Measurements from ENCODE around the gene RASSF3.
"Not testable (repeated sequence)": the region's sequence is repeated elsewhere in the genome, so short reads cannot be mapped to it uniquely, and the experiment has no call there.

RASSF3 gene

DNA sequence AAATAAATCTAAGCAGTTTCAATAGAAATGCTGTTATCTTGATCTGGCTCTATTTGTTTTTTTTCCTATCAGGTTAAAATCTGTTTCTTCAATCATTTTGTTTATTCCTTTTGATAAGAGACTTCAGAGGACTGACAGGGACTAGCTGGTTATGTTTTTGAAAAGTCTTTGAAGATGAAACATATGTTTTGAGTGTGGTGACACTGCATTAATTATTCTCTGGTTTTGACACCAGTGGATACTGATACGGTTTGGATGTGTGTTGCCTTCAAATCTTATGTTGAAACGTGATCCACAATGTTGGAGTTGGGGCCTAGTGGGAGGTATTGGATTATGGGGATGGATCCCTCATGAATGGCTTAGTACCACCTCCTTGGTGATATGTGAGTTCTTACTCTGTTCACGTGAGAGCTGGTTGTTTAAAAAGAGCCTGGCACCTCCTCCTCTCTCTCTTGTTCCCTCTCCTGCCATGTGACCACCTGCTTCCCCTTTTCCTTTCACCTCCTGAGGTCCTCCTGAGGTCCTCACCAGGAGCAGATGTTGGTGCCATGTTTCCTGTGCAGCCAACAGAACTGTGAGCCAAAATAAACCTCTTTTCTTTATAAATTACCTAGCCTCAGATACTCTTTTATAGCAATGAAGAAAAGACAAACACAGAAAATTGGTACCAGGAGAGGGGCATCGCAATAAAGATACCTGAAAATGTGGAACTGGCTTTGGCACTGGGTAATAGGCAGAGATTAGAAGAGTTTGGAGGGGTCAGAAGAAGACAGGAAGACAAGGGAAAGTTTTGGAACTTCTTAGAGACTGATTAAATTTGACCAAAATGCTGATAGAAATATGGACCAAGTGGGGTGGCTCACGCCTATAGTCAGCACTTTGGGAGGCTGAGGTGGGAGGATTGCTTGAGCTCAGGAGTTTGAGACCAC, 23.0 kb downstream of the RASSF3 start:
- DNase-seq (ENCODE audit: low spot score): no peak

DNA sequence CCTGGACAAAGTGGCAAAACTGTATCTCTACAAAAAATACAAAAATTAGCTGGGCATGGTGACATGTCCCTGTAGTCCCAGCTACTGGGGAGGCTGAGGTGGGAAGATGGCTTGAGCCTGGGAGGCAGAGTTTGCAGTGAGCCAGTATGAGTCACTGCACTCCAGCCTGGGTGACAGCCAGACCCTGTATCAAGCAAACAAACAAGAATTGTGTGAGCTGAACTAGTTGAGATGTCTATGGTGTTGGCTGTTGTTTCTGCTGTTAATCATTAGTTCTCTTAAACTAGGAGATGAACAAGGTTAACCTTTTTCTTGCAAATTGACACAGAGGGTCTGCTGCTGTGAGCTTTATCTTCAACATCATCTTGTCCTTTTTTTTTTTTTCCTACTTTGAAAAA, 23.6 kb downstream of the RASSF3 start:
- no peak for DNase-seq (ENCODE audit: low spot score)

DNA sequence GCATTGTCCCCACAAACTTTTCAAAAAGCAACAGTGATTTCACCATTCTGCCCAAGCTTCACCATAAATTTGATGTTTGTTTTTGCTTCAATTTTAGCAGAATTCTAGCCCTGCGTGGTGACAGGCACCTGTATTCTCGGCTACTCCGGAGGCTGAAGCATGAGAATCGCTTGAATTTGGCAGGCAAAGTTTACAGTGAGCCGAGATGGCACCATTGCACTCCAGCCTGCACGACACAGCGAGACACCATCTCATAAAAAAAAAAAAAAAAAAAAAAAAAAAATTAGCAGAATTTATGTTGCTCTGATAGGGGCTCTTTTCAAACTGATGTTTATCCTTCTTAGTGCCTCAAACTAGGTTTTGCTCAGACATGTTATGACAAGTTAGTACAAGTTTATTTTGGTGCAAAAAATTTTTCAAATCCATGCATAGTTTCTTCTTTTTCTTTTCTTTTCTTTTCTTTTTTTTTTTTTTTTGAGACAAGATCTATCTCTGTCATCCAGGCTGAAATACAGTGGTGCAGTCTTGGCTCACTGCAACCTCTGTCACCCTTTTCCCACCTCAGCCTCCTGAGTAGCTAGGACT, 24.3 kb downstream of the RASSF3 start:
- no peak for DNase-seq (ENCODE audit: low spot score)

DNA sequence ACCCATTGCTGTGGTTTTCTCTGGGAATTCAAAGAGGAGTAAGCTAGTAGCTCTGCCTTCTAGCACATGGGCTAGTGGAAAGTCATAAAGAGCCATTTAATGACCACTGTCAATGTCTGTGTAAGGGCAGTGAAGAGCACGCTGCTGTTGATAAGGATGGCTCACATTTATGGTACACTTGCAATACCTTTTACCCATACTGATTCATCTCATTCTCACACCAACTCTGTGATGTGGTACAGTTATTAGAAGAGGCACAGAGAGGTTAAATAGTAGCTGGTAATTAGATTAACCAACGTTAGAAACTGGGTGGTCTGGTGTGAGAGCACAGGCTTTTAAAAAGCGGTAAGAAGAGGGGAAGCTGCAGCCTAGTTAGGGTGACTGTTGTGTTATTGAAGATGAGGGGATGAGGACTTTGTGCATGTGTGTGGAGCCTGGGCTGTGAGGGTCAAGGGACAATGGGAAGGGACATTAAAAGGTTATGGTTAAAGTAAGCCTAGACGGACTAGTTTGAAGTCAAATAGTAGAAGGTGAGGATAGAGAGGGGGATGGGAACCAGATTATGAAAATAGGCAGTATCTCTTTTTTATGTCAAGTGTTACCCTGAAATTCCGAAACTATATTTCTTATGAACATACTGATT, 25.2 kb downstream of the RASSF3 start:
- no peak for DNase-seq (ENCODE audit: low spot score)

GRCh38 chr12:64636856-64637255, 26.6 kb downstream of the RASSF3 start:
- no peak for DNase-seq (ENCODE audit: low spot score)

DNA sequence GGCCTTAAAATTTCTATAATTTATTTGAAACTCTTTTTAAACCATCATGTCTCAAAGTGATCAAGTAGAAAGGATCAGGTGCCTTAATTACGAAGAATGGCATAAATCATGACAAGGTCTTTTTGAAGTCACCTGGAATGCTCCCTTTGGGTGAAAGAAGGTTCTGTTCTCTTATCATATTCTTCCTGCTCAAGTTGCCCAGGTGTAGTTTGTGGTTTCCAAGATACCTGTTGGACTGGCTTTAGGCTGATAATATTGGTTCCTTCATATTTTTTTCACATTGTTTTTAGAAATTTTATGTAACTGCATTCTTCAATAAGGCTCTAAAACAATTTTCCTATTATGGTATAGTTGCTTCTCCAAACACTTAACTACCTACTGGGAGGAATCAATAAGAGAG, 29.2 kb downstream of the RASSF3 start:
- DNase-seq (ENCODE audit: low spot score): no peak

- DNase-seq (ENCODE audit: low spot score): no peak
These were observed 36.0 kb downstream of the RASSF3 start for GRCh38 chr12:64646318-64646717.

DNA sequence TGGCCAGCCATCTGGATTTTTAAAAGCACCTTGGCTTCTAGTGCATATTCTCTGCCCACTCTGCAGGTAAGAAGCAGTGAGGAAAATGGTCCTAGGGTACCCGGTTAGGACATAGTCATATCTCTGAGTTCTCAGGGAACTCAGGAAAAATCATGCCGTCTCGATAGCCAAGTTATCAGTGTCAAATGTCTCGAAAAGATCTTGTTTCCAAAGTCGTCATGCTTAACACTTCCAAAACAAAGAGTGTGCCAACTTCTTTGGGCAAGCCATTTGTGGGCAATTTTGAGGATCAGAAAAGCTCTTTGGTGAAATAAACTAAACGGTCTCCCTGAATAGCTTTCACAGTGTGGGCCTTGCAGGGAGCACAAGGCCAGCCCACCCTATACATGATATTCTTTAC, 39.2 kb downstream of the RASSF3 start:
- DNase-seq (ENCODE audit: low spot score): no peak

DNA sequence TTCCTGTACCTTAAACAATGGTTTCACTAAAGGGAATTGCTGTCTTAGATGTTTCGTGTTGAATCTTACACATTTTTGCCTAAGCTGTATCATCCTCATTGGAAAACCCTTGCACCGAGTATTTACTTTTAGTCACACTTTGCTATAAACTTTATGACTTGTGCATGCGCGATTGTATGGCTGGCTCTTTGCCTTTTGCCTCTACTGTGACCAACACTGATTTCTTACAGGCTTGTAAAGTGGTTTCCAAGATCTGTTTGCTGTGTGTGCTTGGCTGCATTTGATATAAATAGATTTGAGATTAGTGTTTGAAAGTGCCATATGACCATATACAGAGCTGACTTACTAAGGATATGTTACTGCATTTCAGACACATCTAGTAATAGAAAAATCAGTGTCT, 40.5 kb downstream of the RASSF3 start:
- no peak for DNase-seq (ENCODE audit: low spot score)

- no peak for DNase-seq (ENCODE audit: low spot score)
These were observed 42.1 kb downstream of the RASSF3 start for GRCh38 chr12:64652346-64652745.

DNA sequence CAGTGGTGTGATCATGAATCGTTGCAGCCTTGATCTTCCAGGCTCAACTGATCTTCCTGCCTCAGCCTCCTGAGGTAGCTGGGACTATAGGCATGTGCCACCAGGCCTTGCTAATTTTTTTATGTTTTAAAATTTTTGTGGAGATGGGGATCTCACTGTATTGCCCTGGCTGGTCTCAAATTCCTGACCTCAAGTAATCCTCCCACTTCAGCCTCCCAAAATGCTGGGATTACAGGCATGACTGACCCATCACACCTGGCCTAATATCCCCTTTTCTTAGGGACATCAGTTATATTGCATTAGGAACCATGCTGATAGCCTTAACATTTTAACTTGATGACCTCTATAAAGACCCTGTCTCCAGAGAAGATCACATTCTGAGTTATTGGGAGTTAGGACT, 42.8 kb downstream of the RASSF3 start:
- no peak for DNase-seq (ENCODE audit: low spot score)

DNA sequence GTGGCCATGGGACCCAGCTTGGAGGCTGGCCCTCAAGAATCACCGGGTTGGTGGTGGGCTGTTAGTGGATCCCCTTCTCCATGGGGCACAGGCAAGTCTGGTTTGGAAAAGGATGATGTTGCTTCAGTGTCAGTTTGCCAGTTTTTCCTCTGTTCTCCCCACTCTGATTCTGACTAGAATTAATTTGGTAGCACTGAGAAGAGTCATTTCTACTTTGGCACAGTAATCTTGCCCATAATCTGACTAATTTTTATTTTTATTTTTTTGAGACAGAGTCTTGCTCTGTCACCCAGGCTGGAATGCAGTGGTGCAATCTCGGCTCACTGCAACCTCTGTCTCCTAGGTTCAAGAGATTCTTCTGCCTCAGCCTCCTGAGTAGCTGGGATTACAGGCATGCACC, 43.6 kb downstream of the RASSF3 start:
- DNase-seq (ENCODE audit: low spot score): not testable (repeated sequence)

DNA sequence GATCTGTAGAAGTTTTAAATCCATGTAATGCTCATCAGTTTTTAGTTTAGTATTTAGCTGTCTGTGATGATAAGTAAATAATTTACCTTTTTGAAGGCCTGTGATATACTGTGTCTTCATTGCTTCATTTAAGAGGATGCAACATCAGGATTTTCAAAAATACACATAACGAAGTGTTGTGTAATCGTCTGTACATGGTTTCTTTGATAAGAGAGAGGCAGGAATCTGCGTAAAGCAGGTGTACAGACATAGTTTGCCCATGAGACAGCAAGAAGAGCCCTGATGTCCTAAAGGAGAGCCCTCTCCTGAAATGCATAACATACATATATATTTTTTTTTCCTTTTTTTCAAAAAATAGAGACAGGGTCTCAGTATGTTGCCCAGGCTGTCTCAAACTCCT, 44.8 kb downstream of the RASSF3 start:
- no peak for DNase-seq (ENCODE audit: low spot score)

GRCh38 chr12:64656429-64656828, 46.1 kb downstream of the RASSF3 start:
- no peak for DNase-seq (ENCODE audit: low spot score)

GRCh38 chr12:64658892-64659481, 48.7 kb downstream of the RASSF3 start:
- DNase-seq (ENCODE audit: low spot score): no peak

GRCh38 chr12:64660237-64661018, 50.1 kb downstream of the RASSF3 start:
- DNase-seq (ENCODE audit: low spot score): no peak

DNA sequence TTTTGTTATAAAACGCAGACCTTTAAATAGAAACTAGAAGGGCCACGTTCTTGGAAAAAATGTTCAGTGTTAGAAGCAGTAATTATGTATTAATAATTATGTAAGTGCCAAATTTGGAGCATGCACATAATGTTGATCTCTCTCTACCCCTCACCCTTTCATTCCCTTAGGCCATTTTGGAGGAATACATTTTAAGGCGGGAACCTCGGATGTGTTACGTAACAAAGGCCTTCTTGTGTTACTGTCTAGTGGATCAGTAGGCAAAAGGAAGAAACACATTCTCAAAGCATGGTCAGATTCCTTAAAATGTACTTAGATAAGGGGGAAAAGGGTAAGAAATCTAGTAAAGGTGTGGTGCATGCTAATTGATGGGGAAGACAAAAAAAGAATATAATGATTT, 52.7 kb downstream of the RASSF3 start:
- DNase-seq (ENCODE audit: low spot score): no peak

- DNase-seq (ENCODE audit: low spot score): no peak
These were observed 55.2 kb downstream of the RASSF3 start for GRCh38 chr12:64665514-64665913.

DNA sequence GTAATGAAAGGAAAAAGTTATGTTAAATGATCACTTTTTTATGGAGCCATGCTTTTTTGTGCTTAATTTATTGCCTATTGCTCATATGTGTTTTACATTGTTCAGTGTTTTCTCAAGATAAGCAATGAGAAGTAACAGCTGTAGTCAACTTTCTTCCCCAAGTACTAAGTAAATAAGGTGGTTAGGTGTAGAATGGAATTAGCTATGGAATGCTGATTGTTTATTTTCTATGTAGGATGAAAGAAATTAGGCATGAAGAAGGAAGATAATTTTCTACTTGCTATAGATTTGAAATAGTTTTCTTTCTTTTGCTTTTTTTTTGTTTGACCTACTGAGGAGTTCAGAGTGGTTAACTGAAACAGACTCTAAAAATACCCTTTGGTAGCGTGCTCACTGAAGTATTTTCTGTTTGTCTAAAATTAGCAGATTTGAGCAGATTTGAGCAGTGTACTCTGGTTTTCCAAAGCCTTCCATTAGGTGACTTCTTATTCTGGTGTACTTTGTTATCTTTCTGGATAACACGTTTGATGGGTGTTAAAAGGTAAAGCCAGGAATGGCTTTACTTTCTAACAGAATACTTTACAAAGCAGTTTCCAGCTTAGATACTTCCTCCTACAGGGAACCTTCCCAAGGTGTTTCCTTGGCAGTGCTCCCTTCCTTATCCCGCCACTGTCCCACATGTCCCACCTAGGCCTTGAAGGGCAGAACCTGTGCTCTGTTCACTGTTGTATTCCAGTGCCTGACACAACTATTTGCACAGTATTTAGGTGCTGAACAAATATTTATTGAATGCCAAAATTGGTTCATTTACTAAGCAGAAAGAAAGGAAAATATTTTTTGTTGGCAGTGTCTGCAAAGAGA, 56.0 kb downstream of the RASSF3 start:
- DNase-seq (ENCODE audit: low spot score): no peak

DNA sequence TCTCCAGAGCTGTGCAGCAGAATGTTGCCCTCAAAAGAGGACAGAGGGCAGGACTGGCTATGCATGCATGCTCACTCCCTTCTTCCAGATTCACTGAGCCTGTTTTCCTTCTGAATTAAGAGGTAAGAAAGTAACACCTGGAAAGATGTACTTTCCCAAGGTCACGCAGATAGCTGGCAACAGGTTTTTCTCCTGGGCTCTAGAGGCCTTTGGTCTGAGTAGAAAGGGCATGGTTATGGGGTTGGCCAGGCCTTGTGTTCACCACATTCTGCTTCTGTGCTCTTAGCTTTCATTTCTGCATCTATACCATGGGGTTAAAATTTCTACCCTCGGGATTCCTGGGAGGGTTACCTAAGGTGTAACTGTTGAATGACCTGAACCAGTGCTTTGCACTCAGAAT, 57.5 kb downstream of the RASSF3 start:
- no peak for DNase-seq (ENCODE audit: low spot score)

- no peak for DNase-seq (ENCODE audit: low spot score)
These were observed 59.1 kb downstream of the RASSF3 start for GRCh38 chr12:64669270-64669842.

Measured in cerebellar cortex (tissue), 1 donor.